ENCODE results near the gene ZMAT5.

The ZMAT5 gene

GRCh38 chr22:29734838-29735237 is 32.0 kb downstream of the ZMAT5 start:
- H3K4me3 ChIP-seq (ENCODE audit: control insufficient read depth, low read depth, low read length), result no peak overlapping the region
- no peak for TF ChIP-seq CTCF (conservative IDR thresholded peaks at IDR 0.05; ENCODE audit: control insufficient read depth, insufficient read depth, low read depth, low read length)
- no peak for DNase-seq (ENCODE audit: low read depth)

DNA sequence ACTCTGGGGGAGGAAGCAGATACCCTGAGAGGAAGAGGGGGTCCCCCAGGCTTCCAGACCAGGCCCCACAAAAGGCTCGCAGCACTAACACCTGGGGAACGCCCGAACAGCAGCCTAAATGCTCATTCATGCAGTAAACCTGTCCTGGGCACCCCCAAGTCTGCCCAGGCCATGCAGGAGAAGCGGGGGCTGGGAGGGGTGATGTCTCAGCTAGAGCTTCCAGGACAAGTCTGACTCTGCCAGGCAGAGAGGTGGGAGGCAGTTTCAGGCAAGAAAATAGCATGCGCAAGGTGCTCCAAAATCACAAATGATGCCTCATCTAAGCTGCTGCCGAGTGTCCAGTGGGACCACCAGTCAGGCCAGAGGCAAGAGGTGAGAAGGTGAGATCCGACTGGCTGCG is 32.4 kb downstream of the ZMAT5 start:
- TF ChIP-seq CTCF (conservative IDR thresholded peaks at IDR 0.05; ENCODE audit: control insufficient read depth, insufficient read depth, low read depth, low read length), result no peak
- H3K4me3 ChIP-seq (ENCODE audit: control insufficient read depth, low read depth, low read length), result no peak overlapping the region
- no peak for DNase-seq (ENCODE audit: low read depth)

- DNase-seq (ENCODE audit: low read depth), result peak; percentile 5
- H3K4me3 ChIP-seq (ENCODE audit: control insufficient read depth, low read depth, low read length), result no peak overlapping the region
- TF ChIP-seq CTCF (conservative IDR thresholded peaks at IDR 0.05; ENCODE audit: control insufficient read depth, insufficient read depth, low read depth, low read length), result no peak
These were observed 33.2 kb downstream of the ZMAT5 start for GRCh38 chr22:29733362-29734201.

DNA sequence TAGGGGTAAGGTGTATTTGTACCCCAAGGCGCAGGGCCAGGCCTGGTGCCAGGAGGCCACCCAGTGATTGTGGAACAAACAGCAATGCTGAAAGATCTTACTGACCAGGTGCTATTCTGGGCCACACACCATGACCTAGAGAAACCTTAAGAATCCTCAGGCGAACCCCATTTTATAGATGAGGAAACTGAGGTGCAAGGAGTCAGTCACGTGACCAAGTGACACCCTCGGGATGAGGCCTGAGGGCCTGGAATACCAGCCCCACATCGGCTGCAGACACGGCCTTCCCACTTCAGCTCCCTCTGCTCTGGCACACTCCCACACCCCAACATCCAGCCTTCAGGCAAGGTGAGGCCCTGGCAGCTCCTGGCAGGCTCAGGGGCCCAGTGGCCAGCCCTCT is 33.9 kb downstream of the ZMAT5 start:
- no peak for TF ChIP-seq CTCF (conservative IDR thresholded peaks at IDR 0.05; ENCODE audit: control insufficient read depth, insufficient read depth, low read depth, low read length)
- no peak overlapping the region for H3K4me3 ChIP-seq (ENCODE audit: control insufficient read depth, low read depth, low read length)
- DNase-seq (ENCODE audit: low read depth), result no peak

GRCh38 chr22:29731058-29731850 is 35.6 kb downstream of the ZMAT5 start:
- no peak overlapping the region for H3K4me3 ChIP-seq (ENCODE audit: control insufficient read depth, low read depth, low read length)
- no peak for TF ChIP-seq CTCF (conservative IDR thresholded peaks at IDR 0.05; ENCODE audit: control insufficient read depth, insufficient read depth, low read depth, low read length)
- no peak for DNase-seq (ENCODE audit: low read depth)

DNA sequence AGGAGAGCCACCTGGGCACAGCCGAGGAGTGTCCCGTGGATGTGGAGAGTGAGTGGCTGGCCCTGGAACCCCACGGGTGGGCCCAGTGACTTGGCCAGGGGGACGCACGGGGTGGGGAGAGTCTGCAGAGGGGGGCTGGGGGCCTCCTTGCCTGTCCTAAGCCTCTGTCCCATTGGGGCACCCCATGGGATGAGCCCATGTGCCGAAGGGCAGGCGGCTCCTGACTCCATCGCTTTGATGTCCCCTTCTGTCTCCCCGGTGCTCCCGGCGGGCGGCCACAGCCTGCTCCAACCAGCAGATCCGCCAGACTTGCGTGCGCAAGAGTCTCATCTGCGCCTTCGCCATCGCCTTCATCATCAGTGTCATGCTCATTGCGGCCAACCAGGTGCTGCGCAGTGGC is 37.6 kb downstream of the ZMAT5 start:
- no peak for TF ChIP-seq CTCF (conservative IDR thresholded peaks at IDR 0.05; ENCODE audit: control insufficient read depth, insufficient read depth, low read depth, low read length)
- no peak for DNase-seq (ENCODE audit: low read depth)
- no peak overlapping the region for H3K4me3 ChIP-seq (ENCODE audit: control insufficient read depth, low read depth, low read length)
